GM21360 (cell line): Measurements from ENCODE around the gene PELI2.

Source experiments
- ATAC-seq: cut with Tn5 transposase; IDR thresholded peaks from one replicate; pipeline ENCODE4 v1.9.1; 2021; ENCODE audit warnings: mild to moderate bottlenecking, moderate library complexity; ENCODE audit not compliant: unreplicated experiment

The PELI2 gene

DNA sequence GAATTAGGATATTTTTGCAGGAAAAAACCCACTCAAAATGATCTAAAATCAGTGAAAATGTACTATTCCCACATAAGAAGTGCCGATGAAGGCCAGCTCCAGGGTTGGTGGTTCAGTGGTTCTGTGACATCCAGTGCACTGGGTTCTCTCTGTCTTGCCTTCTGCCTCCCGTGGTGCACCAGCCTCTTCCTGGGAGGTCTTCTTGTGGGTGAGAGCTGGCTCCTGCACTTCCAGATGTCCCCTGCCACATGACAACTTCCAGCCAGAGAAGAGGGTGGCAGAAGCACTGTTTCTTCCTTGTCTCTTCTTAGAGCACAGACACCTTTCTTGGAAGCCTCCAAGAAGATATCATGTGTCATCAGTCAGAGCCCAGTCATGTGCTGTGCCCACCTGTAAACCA lies 170.9 kb downstream of the PELI2 start:
- no peak for ATAC-seq

DNA sequence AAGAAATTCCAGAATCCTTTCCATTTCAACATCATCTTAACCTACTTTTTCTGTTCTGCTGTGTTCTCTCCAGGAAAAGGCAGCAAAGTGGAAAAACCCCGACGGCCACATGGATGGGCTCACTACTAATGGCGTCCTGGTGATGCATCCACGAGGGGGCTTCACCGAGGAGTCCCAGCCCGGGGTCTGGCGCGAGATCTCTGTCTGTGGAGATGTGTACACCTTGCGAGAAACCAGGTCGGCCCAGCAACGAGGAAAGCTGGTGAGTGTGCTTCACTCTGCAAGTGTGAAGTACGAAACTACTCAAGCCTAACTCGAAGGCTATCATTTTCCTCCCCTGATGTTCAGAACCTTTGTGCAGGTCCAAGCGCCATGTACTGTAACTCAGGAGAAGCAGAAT lies 172.0 kb downstream of the PELI2 start:
- ATAC-seq: no peak

DNA sequence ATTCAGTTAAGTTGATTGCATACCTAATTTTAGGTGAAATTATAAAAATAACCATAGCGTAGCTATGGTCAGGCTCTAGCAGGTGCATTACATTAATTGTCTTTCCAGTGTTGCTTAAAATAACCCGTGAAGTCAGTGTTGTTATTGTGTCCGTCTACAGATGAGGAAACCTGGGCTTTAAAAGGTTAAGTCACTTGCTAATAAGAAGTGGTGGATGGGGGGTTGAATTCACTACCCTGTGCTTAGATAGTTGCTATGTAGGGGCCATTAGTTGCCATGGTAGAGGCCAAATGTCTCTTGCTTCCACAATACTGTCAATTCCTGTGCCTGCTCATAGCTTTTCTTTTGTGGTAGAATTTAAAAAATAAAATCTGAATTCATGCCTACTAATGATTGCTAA lies 174.8 kb downstream of the PELI2 start:
- no peak for ATAC-seq

DNA sequence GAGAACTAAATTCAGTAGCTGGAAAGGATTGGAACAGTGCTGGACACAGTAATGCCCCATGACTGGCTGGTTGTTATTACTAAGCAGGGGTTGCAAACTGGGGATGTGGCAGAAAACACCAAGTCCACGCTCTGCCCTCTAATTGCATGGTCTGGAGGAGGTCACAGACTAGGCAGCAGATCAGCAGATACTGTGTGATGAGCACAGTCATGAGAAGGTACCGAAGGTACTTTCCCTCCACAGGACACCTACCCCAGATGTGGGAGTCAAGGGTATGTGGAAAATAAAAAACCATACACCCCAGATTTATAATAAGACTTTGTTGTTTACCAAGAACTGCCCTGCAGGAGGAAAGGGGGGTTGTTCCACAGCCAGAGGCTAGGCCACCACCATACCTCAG lies 175.3 kb downstream of the PELI2 start:
- ATAC-seq: no peak

DNA sequence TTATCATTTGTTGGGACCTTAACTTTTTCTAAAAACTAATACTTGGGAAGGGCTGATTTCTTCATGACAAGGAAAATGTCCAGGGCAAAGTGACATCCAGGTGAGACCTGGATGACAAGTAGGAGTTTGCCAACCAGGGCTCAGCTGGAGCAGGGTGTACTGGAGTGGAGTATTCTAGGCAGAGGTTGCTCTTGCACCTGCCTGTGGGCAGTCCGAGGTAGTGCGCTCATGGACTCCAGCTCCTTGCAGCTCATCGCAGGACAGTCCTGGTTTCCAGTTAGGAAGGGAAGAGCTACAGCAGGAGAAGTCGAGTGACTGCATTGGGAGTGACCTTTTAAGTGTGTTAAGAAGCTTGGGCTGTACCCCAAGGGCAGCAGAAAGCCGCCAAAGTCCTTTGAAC lies 175.9 kb downstream of the PELI2 start:
- ATAC-seq: no peak

DNA sequence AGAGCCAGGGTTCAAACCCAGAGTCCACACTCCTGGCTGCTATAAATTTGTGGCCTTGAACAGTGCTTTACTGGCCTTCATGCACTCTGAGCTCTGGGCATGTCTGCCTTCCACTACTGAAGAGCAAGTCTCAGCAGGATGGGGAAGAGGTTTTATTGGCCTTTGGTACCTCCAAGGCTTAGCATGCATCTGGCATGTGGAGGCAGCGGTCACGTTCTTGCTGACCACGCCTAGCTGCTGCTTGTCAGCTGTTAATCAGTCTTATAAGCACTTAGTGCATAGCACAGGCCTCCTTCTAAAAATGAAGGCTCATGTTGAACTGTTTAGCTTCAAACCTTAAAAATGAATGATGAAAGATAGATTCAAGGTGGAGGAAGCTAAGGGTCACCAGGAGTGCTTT lies 177.5 kb downstream of the PELI2 start:
- ATAC-seq: no peak

DNA sequence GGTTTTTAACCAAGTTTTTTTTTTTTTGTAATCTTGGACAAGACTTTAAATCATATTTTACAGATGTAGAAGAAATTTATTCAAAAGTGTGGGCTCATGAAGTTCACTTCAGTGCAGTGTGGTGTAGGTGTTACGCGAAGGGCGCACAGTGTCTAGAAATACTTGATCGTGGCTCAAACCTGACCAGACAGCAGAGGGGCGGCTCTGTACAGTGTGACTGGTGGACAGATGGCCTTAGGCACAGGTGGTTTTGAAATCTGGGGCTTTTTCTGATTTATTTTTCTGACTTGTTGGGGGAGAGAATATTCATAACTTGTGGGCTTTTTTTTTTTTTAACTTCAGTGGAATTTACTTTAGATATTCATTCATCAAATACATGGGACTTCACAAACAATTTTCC lies 179.2 kb downstream of the PELI2 start:
- ATAC-seq: no peak

DNA sequence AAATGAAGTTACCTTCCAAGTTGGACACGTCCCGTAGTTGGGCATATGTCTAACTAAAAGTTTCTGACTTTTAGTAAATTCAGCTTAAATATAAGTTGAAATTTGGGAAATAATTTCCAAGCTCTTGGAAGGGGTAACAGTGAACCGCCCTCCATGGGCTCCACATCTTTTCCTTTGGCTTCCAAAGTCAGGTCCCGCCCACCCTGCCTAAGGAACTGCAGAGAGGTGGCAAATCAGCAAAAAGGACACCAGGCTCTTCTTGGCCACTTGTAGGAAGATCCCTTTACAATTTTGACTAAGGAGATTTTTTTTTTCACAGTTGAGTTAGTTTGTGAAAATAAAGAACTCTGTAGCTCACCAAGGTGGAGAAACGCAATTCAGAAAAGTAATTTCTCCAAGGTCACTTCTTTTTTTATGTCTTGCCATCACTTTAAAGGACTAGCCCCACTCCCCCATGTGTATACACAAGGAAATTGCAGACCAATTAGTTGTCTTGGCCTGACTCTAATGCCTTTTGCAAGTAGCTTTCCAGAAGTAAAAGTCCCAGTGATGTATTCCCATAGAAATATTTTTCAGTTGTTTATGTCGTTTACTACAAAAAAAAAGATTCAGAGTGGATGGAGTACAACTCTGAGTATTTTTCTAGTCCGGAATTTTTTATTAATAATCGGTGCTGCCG lies 181.2 kb downstream of the PELI2 start:
- ATAC-seq: no peak

DNA sequence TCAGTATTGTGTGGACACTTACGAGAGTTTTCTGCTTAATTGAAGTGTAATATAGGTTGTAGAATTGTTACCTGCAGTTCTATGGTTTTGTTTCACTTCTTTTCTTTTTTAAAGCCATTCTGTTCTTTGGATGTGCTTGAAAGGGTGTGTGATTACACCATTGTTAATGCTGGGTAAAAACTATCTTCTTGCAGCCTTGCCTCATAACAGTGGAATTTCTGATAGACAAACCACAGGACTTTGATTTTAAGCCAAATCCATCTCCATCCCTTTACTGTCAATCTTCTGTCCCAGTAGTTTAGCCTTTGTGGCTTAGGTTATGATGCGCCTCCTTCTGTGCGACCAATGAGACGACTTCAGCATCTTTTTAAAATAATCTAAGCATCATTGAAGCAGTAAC lies 182.3 kb downstream of the PELI2 start:
- no peak for ATAC-seq

DNA sequence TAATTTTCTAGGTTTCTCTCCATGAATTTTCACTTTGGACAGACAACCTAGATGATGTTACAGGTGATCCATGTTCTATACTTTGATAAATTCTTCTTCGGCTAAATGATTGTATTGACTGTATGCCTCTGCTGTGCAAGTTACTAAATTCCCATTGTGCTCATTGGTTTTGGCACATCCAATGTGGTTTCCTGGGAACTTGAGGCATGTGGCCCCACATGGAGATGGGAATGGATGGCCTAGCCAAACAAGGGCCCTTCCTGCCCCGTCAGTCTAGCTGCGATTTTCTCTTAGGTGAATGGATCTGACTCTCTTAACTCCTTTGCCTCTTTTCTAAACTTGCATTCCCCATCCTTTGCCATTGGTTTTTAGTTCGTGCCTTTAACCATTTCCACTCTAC lies 186.2 kb downstream of the PELI2 start:
- no peak for ATAC-seq

DNA sequence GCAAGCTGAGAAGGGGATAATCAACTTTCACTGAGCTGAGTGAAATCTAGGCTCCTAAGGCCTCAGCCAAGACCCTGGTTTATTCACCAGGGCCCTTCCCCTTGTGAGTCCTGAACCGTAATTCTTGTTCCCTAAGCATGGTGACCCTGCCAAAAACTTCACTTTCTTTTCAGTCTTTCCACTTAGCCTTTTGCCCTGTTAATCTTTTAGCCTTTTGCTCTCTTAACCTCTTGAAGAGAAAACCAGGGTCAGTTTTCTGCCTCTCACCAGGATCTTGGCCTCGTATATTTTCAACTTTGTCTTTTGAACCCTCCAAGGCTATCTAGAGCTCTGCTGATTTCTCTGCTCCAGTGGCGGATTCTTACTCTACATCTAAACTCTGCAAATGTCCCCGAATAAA lies 191.0 kb downstream of the PELI2 start:
- no peak for ATAC-seq

DNA sequence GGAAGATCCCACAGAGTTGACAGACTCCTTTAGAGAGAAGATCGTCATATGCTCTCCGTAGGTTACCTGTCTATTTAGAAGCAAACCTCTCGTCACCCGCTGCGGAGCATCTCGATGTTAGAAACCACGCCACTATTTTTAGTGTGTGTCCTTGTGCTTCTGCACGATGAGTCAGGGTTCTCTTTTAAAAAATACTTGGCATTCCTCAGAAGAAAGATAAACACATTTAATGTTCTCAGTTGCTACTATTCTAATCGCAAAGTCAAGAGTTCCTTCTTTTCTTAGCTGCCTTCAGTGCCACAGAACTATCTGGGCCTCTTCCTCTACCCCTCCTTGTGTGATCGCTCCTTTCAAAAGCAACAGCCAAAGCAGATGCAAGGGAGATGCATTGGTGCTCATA lies 192.4 kb downstream of the PELI2 start:
- ATAC-seq: no peak

DNA sequence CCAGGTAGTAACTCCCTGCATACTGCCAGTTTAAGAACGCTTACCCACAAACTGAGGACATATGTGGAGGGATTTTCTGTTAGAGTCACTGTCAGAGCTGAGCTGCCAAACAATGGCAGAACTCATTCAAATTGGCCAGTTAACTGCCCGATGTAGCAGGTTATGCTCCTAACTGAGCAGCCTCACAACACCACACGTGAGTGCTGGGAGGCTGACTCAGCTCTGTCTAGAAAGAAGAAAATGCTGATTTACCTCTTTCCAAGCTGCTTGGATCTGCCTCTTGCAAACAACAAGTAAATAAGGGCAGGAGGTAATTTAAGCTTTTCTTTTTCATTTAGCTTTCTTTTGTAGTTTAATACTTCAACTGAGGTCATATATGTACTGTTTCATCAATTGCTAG lies 195.6 kb downstream of the PELI2 start:
- ATAC-seq: no peak

DNA sequence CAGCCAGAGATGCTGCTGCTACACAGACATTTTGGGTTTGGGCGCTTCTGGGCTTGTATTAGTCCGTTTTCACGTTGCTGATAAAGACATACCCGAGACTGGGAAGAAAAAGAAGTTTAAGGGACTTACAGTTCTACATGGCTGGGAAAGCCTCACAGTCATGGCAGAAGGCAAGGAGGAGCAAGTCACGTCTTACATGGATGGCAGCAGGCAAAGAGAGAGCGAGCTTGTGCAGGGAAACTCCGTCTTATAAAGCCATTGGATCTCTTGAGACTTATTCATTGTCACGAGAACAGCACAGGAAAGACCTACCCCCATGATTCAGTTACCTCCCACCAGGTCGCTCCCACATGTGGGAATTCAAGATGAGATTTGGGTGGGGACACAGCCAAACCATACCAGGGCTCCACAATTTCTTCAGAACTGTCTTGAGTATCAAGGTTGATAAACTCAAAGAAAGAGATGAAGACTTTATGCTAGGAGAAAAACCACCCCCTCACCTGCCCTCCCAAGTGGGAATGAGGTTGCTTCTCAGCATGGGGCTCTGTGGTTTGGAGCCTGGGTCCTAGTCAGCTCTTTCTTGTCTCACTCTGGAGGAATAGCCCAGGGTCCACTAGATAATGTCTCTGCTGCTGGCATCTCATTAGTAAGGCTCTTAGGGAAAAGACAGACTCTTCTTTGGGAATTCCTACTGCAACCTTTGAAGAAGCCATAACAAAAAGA lies 200.3 kb downstream of the PELI2 start:
- no peak for ATAC-seq

DNA sequence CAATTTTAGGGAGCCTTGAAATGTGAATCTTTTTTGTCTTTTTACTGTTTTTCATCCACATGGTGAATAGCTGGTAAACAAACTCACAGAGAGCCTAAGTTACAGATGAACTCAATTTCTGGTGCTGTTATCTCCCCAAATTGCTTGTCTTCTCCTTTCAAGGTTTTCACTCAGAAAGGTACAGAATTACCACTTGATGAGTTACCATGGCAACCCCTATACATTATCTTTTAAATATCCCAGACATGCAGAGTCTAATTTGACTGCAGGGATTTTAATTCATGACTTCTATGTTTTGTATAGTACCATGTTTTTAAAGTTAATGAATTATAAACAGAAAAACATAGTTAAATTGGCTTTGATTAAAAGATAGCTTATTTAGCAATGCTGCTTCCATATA lies 203.7 kb downstream of the PELI2 start:
- no peak for ATAC-seq

DNA sequence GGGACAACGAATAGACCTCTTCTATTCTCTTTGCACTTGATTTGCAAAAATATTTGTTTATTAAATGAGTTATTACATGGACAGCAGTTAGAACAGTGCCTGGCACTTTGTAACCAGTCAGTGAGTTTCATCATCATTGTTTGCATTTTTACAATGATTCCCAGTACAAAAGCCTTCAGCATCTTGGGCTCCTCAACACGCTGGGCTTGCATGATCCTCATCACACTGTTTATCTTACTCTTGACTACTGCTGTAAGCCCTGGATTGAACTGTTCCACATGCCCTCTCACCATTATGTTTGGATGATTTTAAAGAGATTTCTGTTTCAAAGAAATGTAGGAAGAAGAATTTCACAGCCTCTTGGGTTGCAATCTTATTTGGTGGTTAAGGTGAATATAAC lies 204.3 kb downstream of the PELI2 start:
- ATAC-seq: no peak

DNA sequence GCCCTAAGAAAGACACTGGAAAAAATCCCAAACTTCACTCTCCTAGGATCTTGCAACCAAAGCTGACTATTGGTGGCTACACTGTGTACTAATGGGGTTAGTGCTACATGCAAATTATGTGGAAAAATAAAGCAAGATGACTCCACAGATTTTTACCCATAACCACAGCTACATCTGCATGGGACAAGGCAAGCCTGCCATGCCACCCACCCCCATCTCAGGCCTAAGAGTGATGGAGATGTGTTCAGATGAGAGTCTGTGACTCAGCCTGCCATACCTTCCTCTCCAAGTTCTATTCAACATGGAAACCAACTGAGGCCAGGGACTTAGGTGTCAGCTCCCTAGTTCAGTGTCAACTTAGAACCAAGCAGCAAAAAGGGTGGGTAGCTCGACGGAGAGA lies 206.2 kb downstream of the PELI2 start:
- no peak for ATAC-seq

DNA sequence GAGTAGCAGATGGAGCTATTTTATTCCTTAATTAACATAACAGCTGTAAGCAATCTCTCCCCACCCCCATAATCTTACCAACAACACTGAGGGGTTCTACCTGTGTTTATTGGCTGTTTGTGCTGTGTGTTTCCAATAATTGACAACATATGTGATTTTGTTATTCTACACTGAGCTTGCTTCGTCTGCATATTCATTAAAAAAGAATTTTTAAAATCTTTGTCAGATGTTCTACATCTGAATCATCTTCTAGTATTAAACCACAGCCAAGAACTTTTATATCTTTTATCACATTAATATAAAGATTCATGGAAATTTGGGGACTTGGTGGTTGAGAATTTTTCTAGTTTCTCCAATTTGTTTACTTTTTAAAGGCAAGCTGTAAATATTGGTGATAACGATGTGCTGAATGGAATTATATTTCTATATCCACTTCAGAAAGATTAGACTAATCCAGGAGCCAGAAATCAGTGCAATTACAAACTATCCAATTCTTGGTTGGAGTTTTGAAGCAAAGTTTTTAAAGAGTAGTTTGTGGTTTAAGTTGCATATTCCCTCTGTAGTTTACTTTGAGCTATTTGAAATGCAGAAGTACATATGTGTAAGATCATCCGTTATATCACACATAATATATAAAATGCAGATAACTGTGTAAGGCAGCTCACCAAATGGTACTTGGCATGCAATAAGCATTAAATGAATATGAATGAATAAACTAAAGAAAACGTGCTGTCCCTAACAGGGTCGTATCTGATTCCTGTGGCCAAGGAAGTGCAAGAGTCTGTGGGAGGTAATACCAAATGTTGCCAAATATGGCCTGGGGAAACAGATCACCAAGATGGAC lies 206.9 kb downstream of the PELI2 start:
- ATAC-seq: no peak

DNA sequence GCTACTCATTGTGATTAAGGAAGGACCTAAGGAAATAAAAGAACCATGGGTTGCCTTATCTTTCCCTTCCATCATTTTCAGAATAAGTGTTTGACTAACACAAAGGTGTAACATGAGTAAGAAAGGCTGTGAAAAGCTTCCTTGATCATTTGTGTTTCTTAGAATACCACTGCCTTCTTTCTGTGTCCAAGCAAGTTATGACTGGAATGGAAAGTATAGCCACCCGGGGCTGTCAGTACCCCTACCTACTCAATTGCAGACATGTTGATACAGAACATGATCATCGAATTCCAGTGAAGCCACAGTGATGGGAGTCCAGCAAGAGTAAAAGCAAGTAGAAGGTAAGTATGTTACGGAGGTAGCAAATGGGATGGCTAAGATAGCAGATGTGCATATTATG lies 209.8 kb downstream of the PELI2 start:
- no peak for ATAC-seq

DNA sequence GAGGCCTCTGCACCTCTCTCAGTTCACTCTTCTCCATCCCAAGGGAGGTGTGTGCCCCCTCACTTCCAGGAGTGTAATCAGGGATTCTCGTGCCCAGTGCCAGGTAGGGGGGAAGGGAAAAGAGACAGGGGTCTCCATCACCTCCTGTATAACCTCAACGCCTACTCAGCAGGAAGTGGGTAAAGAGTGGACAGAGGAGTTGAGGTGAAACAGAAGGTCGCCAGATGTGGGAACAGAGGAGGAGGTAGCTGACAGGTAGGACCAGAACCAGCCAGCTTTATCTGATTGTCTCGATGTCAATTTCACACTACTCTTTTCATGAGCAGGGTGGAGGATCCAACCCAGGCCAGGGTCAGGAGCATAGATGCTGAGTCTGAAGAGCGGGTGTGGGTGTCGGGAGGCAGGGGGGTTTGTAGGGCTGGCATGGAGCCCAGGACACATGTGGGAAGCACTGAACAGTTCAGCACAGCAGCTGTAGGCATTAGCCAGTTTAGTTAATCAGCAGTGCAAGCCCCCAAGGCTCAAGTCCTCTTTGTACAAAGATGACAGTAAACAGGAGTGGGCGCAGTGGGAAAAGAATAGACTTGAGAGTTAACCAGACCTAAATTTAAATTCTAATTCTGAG lies 213.5 kb downstream of the PELI2 start:
- no peak for ATAC-seq
